ENCODE data around the gene CHN1. TPM values are rescaled to one million over a fixed set of nuclear protein-coding genes. Genes with fewer than 3 reads are reported as not detected.

Gene CHN1
- polyA plus RNA-seq, 2 donors: 1.1 to 3.2 TPM

DNA sequence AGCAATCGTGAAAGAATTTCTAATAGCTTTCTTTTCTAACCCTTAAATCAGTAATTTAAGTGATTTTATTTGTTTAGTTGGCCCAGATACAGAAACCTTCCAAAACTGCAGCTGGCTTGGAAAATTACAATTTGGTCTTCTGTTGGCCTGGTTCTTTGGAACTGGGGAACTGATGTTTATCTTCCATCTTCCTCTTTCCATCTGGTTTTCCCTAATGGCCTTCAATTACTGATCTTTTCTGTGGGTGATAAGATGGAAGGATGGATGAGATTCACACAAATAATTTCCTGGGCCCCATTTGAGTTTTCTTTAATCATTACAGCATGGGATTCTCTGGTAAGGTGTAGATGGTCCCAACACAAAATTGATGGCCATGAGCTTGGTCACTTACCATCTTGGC is 134.4 kb downstream of the CHN1 start:
- Histone ChIP-seq H3K9me3 (ENCODE audit: control insufficient read depth in 2 of 2, insufficient read depth in 1 of 2, low read depth in 1 of 2, low read length in 1 of 2) (no peaks in the 10 kb centered on the region), H3K4me3 (ENCODE audit: low read depth in 1 of 2, low read length in 2 of 2) (no peak overlapping the region), H3K27ac (ENCODE audit: low read depth in 2 of 2, low read length in 1 of 2) (no peak overlapping the region), H3K27me3 (ENCODE audit: control insufficient read depth in 1 of 2, insufficient read depth in 2 of 2, low read length in 2 of 2) (no peaks in the 10 kb centered on the region), H3K4me1 (ENCODE audit: control insufficient read depth in 2 of 2, insufficient read depth in 2 of 2, low read length in 1 of 2) (no peaks in the 10 kb centered on the region), H3K36me3 (ENCODE audit: control insufficient read depth in 2 of 2, insufficient read depth in 2 of 2, low read length in 1 of 2) (no peaks in the 10 kb centered on the region)
- 47 to 77% methylated on average over 1 of the region's 1 CpG for WGBS, 2 donors

DNA sequence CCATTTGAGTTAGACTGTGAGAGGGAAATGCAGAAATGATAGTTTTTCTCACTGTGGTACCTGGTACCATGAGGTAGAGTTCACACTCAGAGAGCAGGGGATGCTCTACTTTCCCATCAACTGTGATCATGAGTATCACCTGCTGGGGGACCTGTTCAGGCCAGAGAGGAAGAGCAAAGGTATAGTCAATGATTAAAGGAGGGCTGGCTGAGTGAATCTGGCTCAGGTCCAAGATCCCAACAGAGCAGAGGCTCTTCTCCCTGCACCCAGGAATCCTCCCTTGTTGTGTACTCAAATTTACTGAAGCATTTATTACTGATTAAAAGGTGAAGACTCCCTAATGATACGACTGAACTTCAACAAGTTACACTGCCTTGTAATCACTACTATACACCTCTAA is 136.3 kb downstream of the CHN1 start:
- 71 to 79% methylated on average over 1 of the region's 1 CpG for WGBS, 2 donors
- Histone ChIP-seq H3K36me3 (ENCODE audit: control insufficient read depth in 2 of 2, insufficient read depth in 2 of 2, low read length in 1 of 2) (no peaks in the 10 kb centered on the region), H3K4me1 (ENCODE audit: control insufficient read depth in 2 of 2, insufficient read depth in 2 of 2, low read length in 1 of 2) (no peaks in the 10 kb centered on the region), H3K9me3 (ENCODE audit: control insufficient read depth in 2 of 2, insufficient read depth in 1 of 2, low read depth in 1 of 2, low read length in 1 of 2) (no peaks in the 10 kb centered on the region), H3K4me3 (ENCODE audit: low read depth in 1 of 2, low read length in 2 of 2) (no peak overlapping the region), H3K27ac (ENCODE audit: low read depth in 2 of 2, low read length in 1 of 2) (no peak overlapping the region), H3K27me3 (ENCODE audit: control insufficient read depth in 1 of 2, insufficient read depth in 2 of 2, low read length in 2 of 2) (no peaks in the 10 kb centered on the region)

DNA sequence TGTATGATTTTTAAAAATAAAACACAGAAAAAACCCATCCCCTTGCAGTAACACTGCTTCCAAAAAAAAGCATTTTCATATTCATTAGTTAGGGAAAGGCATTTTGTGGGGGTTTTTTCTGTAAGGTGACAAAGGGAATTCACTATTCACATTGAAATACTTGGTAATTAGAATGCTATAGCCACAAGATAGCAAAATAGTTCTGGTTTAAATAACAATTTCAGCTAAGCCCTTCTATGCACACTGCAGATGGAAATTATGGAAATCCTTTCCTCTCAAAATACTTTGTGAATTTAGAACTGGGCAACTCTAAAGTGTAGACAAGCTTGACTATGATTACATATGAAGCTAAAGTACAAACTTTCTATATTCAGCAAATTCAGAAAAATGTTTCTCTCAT is 138.8 kb downstream of the CHN1 start:
- H3K4me3 ChIP-seq (ENCODE audit: low read depth in 1 of 2, low read length in 2 of 2): no peak overlapping the region
- H3K4me1 ChIP-seq (ENCODE audit: control insufficient read depth in 2 of 2, insufficient read depth in 2 of 2, low read length in 1 of 2): no peaks in the 10 kb centered on the region

DNA sequence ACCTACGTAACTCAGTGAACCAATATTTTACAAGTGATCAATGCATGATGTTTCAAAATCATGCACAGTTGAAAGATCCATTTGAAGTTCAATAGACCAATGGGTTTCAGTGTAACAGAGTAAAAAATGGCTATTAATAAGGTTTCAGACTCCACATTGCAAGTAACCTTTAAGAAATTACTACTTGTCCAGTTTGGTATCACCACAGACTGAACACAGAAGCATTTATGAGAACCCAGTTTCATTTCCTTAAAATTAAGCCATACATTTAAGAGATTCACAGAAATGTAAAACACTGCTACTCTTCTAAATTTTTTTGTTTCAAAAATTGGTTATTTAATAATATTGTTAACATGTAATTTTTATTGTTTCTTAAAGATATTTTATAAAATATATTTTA is 142.0 kb downstream of the CHN1 start:
- H3K4me1 ChIP-seq (ENCODE audit: control insufficient read depth in 2 of 2, insufficient read depth in 2 of 2, low read length in 1 of 2): no peaks in the 10 kb centered on the region
- 95 to 96% methylated on average over 1 of the region's 1 CpG for WGBS, 2 donors
- no peaks in the 10 kb centered on the region for H3K9me3 ChIP-seq (ENCODE audit: control insufficient read depth in 2 of 2, insufficient read depth in 1 of 2, low read depth in 1 of 2, low read length in 1 of 2)
- H3K27ac ChIP-seq (ENCODE audit: low read depth in 2 of 2, low read length in 1 of 2): no peak overlapping the region
- H3K36me3 ChIP-seq (ENCODE audit: control insufficient read depth in 2 of 2, insufficient read depth in 2 of 2, low read length in 1 of 2): no peaks in the 10 kb centered on the region
- H3K4me3 ChIP-seq (ENCODE audit: low read depth in 1 of 2, low read length in 2 of 2): no peak overlapping the region
- no peaks in the 10 kb centered on the region for H3K27me3 ChIP-seq (ENCODE audit: control insufficient read depth in 1 of 2, insufficient read depth in 2 of 2, low read length in 2 of 2)

More for the DNA sequence above, 138.8 kb downstream of the CHN1 start:
- Histone ChIP-seq H3K36me3 (ENCODE audit: control insufficient read depth in 2 of 2, insufficient read depth in 2 of 2, low read length in 1 of 2) (no peaks in the 10 kb centered on the region), H3K27ac (ENCODE audit: low read depth in 2 of 2, low read length in 1 of 2) (no peak overlapping the region), H3K9me3 (ENCODE audit: control insufficient read depth in 2 of 2, insufficient read depth in 1 of 2, low read depth in 1 of 2, low read length in 1 of 2) (no peaks in the 10 kb centered on the region), H3K27me3 (ENCODE audit: control insufficient read depth in 1 of 2, insufficient read depth in 2 of 2, low read length in 2 of 2) (no peaks in the 10 kb centered on the region)

DNA sequence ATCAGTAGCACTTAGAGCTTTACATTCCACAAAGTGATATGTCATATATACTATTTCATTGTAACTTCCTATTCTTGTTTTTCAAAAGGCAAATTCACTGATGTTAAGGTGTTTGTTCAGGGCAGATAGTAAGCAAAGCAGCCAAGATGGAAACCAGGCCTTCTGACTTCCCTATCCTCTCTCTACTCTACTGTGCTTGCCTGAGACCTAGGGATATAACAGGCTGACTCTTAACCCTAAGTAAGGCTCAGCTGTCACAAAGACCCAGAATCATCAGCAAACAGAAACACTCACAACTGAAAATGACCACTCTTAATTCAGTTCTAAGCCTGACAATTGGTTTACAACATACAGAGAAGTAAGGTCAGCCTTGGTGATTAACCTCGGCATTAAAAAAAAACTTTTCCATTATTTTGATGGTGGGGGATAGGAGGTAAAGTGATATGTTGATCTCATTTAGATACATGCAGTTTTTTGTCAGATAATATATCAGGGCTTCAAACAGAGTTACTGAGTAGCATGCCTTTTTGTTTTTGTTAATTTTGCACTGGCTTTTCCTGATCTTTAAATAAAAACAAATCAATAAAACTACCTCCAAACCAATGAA is 145.5 kb downstream of the CHN1 start:
- WGBS, 2 donors: 87 to 89% methylated on average over 1 of the region's 1 CpG
- Histone ChIP-seq H3K27ac (ENCODE audit: low read depth in 2 of 2, low read length in 1 of 2) (no peak overlapping the region), H3K4me3 (ENCODE audit: low read depth in 1 of 2, low read length in 2 of 2) (no peak overlapping the region), H3K27me3 (ENCODE audit: control insufficient read depth in 1 of 2, insufficient read depth in 2 of 2, low read length in 2 of 2) (no peaks in the 10 kb centered on the region), H3K36me3 (ENCODE audit: control insufficient read depth in 2 of 2, insufficient read depth in 2 of 2, low read length in 1 of 2) (no peaks in the 10 kb centered on the region), H3K9me3 (ENCODE audit: control insufficient read depth in 2 of 2, insufficient read depth in 1 of 2, low read depth in 1 of 2, low read length in 1 of 2) (no peaks in the 10 kb centered on the region), H3K4me1 (ENCODE audit: control insufficient read depth in 2 of 2, insufficient read depth in 2 of 2, low read length in 1 of 2) (no peaks in the 10 kb centered on the region)

DNA sequence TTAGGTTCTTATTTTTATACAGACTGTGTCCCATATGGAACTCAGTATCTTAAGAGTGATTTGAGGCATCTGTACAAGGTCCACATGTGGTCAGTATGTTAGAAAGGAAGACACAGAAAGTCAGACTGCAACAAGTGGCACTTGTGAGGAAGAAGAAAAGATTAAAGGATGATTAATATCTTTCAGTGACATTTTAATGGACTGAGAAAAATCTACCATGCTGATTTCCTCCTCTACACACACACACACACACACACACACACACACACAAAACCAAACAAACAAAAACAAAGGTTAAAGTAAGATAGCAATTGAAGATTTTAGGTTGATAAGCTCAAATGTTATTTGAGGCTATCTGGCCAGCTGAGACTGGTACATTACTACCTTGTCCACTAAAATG is 146.4 kb downstream of the CHN1 start:
- H3K27ac ChIP-seq (ENCODE audit: low read depth in 2 of 2, low read length in 1 of 2): no peak overlapping the region
- no peaks in the 10 kb centered on the region for H3K4me1 ChIP-seq (ENCODE audit: control insufficient read depth in 2 of 2, insufficient read depth in 2 of 2, low read length in 1 of 2)
- H3K9me3 ChIP-seq (ENCODE audit: control insufficient read depth in 2 of 2, insufficient read depth in 1 of 2, low read depth in 1 of 2, low read length in 1 of 2): no peaks in the 10 kb centered on the region
- no peaks in the 10 kb centered on the region for H3K36me3 ChIP-seq (ENCODE audit: control insufficient read depth in 2 of 2, insufficient read depth in 2 of 2, low read length in 1 of 2)
- no peak overlapping the region for H3K4me3 ChIP-seq (ENCODE audit: low read depth in 1 of 2, low read length in 2 of 2)
- no peaks in the 10 kb centered on the region for H3K27me3 ChIP-seq (ENCODE audit: control insufficient read depth in 1 of 2, insufficient read depth in 2 of 2, low read length in 2 of 2)

DNA sequence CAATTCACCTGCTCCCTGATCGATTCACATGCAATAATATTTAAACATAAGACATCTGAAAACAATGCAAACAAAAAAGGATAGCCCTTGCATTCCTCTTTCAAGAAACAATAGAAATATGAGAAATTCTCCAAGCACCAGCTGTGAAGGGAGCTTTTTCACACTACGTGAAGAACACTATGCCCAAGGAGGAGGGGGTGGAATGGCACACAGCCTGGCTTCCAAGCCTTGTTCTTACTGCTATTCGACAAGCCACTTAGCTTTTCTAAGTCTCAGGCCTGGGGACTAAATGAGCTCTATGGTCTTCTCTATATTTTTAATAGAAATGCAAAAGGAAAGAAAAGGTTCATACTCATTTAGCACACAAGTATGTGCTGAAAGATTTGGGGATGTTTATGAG is 148.7 kb downstream of the CHN1 start:
- Histone ChIP-seq H3K27ac (ENCODE audit: low read depth in 2 of 2, low read length in 1 of 2) (no peak overlapping the region), H3K4me1 (ENCODE audit: control insufficient read depth in 2 of 2, insufficient read depth in 2 of 2, low read length in 1 of 2) (no peaks in the 10 kb centered on the region), H3K36me3 (ENCODE audit: control insufficient read depth in 2 of 2, insufficient read depth in 2 of 2, low read length in 1 of 2) (no peaks in the 10 kb centered on the region), H3K27me3 (ENCODE audit: control insufficient read depth in 1 of 2, insufficient read depth in 2 of 2, low read length in 2 of 2) (no peaks in the 10 kb centered on the region), H3K9me3 (ENCODE audit: control insufficient read depth in 2 of 2, insufficient read depth in 1 of 2, low read depth in 1 of 2, low read length in 1 of 2) (no peaks in the 10 kb centered on the region), H3K4me3 (ENCODE audit: low read depth in 1 of 2, low read length in 2 of 2) (no peak overlapping the region)
- WGBS, 2 donors: 83 to 87% methylated on average over 3 of the region's 3 CpGs

DNA sequence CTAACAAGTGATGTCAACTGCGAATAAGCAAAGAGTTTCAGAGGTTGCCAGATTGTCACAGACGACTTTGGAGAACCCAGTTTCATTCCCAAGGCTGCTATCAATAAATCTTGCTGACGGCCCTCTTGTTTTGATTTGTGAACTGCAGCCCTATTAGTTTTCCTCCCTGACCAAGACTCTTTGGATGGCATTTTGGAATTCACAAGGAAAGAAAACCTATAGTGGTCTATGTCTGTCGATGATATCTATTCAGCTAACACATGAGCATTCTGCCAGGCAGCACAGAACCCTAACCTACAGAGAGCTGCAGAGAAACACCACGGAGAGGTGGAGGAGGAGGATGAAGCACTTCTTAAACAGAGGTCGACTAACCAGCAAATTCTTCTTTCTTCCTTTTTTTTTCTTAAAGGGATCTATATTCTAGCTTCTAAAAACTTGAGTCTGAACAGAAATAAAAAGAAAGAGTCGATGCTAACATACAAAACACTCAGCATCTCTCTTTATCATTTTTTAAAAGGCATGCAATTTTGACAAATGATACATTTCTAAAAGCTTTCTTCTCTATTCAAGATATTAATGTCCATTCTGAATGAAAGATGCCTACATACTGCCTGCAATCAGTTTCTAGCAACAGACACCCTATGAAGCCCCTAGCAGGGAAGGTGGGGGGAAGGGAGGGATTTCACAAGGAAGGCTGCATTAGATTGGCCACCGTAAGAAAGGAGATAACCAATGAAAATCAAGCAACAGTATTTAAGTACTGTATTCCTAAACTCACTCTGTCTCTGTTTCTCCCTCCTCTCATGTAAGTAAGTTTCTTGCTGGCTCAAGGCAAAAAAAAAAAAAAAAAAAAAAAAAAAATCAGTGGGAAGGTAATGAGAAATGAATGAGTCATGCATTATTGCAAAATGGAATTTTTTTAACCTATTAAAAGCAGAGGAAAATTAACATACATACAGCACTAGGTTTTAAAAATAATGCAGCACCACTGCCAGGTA is 157.9 kb downstream of the CHN1 start:
- 30 to 48% methylated on average over 8 of the region's 8 CpGs for WGBS, 2 donors
- Histone ChIP-seq H3K36me3 (ENCODE audit: control insufficient read depth in 2 of 2, insufficient read depth in 2 of 2, low read length in 1 of 2) (no peaks in the 10 kb centered on the region), H3K4me1 (ENCODE audit: control insufficient read depth in 2 of 2, insufficient read depth in 2 of 2, low read length in 1 of 2) (no peaks in the 10 kb centered on the region), H3K27ac (ENCODE audit: low read depth in 2 of 2, low read length in 1 of 2) (peak overlapping the region in 1 of 2 donors; percentile 31), H3K9me3 (ENCODE audit: control insufficient read depth in 2 of 2, insufficient read depth in 1 of 2, low read depth in 1 of 2, low read length in 1 of 2) (no peaks in the 10 kb centered on the region), H3K27me3 (ENCODE audit: control insufficient read depth in 1 of 2, insufficient read depth in 2 of 2, low read length in 2 of 2) (no peaks in the 10 kb centered on the region), H3K4me3 (ENCODE audit: low read depth in 1 of 2, low read length in 2 of 2) (no peak overlapping the region)

DNA sequence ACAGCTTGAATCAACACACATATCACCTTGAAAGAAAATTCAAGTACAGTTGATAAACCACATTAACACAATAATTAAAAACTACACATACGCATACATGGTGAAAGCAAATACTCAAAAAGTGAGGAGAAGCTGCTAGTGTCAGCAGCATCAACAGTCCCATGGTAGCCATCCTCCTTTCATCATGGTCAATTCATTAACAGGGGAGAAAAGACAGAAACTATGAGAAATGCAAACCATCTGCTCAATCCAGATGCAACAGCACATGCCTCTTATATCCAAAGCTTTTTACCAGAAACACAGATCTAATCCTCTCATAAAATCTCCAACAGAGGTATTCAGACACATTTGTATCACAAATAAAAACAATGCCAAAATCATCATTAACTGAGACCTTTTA is 159.0 kb downstream of the CHN1 start:
- Histone ChIP-seq H3K4me3 (ENCODE audit: low read depth in 1 of 2, low read length in 2 of 2) (no peak overlapping the region), H3K36me3 (ENCODE audit: control insufficient read depth in 2 of 2, insufficient read depth in 2 of 2, low read length in 1 of 2) (no peaks in the 10 kb centered on the region), H3K4me1 (ENCODE audit: control insufficient read depth in 2 of 2, insufficient read depth in 2 of 2, low read length in 1 of 2) (no peaks in the 10 kb centered on the region), H3K27ac (ENCODE audit: low read depth in 2 of 2, low read length in 1 of 2) (no peak overlapping the region), H3K27me3 (ENCODE audit: control insufficient read depth in 1 of 2, insufficient read depth in 2 of 2, low read length in 2 of 2) (no peaks in the 10 kb centered on the region), H3K9me3 (ENCODE audit: control insufficient read depth in 2 of 2, insufficient read depth in 1 of 2, low read depth in 1 of 2, low read length in 1 of 2) (no peaks in the 10 kb centered on the region)
- WGBS, 2 donors: 85 to 87% methylated on average over 1 of the region's 1 CpG

DNA sequence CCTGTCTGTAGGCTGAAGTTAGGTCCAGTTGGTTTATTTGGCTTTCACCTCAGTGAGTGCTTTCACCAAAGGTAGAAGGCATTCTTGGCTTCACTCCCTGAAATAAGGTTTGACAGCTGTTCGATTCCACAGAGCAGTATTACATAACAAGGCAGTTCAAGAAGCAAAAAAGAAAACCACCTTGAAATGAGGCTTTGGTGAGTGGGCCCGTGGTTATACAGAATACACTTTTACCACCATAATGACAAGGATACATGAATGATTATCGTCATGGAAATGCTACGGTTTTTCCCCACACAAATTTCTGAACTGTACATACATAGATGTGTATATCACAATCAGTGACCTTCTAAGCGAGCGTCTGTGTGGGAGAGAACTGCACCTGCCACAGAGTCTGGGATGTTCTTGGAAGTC is 160.9 kb downstream of the CHN1 start:
- WGBS, 2 donors: 67 to 80% methylated on average over 6 of the region's 6 CpGs
- Histone ChIP-seq H3K27me3 (ENCODE audit: control insufficient read depth in 1 of 2, insufficient read depth in 2 of 2, low read length in 2 of 2) (no peaks in the 10 kb centered on the region), H3K4me3 (ENCODE audit: low read depth in 1 of 2, low read length in 2 of 2) (no peak overlapping the region), H3K9me3 (ENCODE audit: control insufficient read depth in 2 of 2, insufficient read depth in 1 of 2, low read depth in 1 of 2, low read length in 1 of 2) (no peaks in the 10 kb centered on the region), H3K4me1 (ENCODE audit: control insufficient read depth in 2 of 2, insufficient read depth in 2 of 2, low read length in 1 of 2) (no peaks in the 10 kb centered on the region), H3K27ac (ENCODE audit: low read depth in 2 of 2, low read length in 1 of 2) (no peak overlapping the region), H3K36me3 (ENCODE audit: control insufficient read depth in 2 of 2, insufficient read depth in 2 of 2, low read length in 1 of 2) (no peaks in the 10 kb centered on the region)
